GM18520 (cell line): ENCODE measurements around the gene KRTAP10-3.
"Not testable (repeated sequence)": the region's sequence is repeated elsewhere in the genome, so short reads cannot be mapped to it uniquely, and the experiment has no call there.

Experiments
- ATAC-seq: cut with Tn5 transposase; IDR thresholded peaks from one replicate; pipeline ENCODE4 v1.9.1; 2021; ENCODE audit not compliant: unreplicated experiment

Gene KRTAP10-3

DNA sequence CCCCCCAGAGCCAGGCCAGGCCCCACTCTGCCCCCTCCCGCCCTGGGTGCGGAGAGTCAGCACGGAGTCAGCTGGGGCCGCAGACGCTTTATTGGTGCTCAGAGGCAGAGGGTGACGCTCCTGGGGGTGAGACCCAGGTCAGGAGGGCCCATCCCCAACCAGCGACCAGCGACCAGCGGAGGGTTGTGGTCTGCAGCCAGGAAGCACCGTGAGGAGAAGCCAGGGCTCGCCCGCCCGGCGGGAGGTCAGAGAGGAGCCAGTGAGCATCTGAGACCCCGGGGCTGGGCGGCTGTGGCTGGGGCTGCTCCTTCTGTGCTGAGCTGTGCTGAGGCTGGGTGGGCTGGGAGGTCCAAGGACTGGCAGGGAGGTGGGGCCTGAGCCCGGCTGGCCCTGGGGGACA, 8.3 kb downstream of the KRTAP10-3 start:
- ATAC-seq = not testable (repeated sequence)

DNA sequence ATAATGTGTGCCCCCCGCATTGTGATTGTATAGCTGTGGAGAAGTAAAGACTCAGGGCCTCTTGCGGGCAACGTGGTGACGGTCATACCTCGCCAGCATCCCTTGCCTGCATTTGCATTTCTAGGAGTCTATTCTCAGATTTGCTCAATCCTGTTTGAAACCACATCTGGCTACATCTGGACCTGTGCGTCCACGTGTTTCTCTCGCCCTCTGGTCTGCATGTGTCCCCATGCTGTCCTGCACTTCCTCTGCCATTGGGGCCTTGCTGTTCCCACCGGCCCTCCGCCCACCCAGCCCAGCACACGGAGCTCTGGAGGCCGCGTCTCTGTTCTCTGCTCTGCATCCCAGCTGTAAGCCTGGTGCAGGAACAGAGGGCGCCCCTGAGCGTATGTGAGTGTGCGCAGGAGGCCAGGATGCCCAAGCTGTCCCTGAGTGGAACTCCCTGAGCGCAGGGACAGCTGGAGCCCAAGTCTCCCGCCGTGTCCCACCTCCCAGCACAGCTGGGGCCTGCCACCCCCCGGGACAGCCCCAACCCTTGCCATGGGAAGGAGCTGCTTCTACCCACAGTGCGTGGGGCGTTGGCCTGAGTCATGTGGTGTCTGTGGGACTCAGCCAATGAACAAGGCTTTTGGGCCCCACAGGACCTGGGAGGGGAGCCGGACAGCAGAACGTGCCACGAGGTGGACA, 8.9 kb downstream of the KRTAP10-3 start:
- no peak for ATAC-seq

DNA sequence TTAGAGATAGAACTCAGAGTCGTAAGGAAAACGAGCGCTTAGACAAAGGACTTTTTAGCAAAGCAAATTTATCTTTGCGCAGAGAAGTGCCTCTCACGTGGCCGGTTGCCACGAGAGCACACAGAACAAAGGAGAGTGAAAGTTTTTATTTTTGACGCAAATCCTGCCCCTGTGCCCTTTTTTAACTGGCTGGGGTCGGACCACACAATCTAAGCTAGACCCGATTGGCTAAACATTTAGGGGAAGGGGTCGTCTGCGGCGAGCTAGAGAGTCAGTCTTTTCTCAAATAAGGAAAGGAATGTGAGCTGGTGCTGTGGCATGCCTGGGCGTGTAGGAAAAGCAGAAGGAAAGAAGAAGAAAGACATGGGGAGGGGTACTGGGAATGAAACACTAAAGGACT, 9.7 kb downstream of the KRTAP10-3 start:
- ATAC-seq = no peak

GRCh38 chr21:44548381-44548780, 10.2 kb downstream of the KRTAP10-3 start:
- no peak for ATAC-seq

DNA sequence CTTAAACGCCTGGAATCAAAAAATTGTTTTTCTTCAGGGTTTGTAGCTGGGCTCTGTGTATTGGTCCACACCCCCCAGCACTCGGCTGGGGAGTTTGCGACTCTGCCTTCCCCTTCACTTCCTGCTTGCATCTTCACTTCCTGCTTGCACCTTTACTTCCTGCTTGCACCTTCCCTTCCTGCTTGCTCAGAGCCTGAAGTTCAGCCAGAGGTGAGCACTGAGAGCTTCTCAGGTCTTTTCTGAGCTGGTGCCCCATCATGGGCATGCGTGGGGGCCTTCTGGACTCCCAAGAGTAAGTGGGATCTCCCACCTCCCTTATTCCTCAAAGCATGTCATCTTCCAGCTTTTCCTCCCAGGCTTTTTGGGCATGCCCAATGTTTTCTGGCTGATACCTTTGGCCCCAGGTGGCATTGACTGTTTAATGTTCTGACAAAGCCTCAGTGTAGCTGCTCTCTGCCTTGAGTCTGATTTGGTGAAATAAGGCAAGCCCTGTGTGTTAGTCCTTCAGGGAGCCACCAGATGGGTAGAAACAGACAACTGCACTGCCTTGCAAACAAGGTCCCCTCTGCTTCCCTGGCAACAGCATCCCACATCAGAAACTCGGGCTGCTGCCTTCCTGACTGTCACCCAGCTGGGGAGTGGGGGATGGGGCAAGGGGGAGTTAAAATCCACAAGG, 10.8 kb downstream of the KRTAP10-3 start:
- no peak for ATAC-seq

DNA sequence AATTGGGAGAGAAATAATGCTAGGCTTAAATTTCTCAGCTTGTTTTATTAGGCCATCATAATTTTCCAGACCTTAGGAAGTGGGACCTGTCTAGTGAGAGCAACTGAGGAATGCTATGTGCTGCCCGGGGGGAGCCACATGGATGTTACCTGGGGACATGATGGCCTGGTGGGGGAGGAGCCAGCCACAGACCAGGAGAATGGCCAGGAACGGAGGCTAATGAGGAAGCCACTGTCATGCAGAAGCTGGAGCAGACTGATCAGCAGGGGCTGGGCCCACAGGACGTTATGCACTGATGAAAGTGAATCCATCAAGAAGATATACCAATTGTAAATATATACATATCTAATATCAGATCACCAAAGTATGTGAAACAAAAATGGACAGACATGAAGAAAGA, 14.0 kb downstream of the KRTAP10-3 start:
- ATAC-seq = no peak

DNA sequence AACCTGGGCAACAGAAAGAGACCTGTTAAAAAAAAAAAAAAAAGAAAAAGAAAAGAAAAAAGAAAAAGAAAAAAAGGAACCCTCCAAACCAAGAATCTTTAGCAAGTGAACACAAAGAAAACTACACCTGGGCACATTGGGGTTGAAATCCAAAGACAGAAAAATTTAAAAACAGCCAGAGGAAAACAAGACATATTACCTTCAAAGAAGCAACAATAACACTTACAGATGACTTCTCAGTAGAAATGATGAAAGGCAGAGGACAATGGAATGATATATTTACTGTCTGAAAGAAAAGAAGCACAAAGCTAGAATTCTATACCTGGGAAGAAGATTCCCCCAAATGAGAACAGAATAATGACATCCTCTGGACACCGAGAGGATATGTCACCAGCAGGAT, 15.9 kb downstream of the KRTAP10-3 start:
- ATAC-seq = no peak

GRCh38 chr21:44540741-44541288, 17.8 kb downstream of the KRTAP10-3 start:
- no peak for ATAC-seq

- no peak for ATAC-seq
Measured at GRCh38 chr21:44539991-44540666, 18.5 kb downstream of the KRTAP10-3 start, which contains the start of gene KRTAP10-1. KRTAP10-1 (minus strand) TSS chr21:44540195; CDS start chr21:44540150, 45 bp downstream.

DNA sequence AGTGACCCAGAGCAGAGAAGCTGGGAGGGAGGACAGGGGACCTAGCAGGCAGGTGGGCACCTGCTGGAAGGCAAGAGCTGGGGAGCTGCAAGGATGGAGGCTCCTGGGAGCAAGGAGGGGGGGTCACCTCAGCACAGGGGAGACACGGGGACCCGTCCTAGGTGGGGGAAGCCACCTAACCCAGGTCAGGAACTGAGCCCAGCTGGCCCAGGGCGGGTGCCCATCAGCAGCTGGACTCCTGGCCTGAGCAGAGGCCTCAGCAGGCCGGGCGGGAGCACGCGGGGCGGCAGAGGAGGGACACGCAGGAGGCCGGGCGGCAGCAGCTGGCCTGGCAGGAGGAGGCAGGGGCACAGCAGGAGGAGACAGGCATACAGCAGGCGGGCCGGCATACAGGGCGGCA, 19.5 kb downstream of the KRTAP10-3 start:
- no peak for ATAC-seq

- ATAC-seq = no peak
Measured at GRCh38 chr21:44537930-44538911, 20.4 kb downstream of the KRTAP10-3 start.

- no peak for ATAC-seq
Measured at GRCh38 chr21:44535963-44536362, 22.6 kb downstream of the KRTAP10-3 start.

DNA sequence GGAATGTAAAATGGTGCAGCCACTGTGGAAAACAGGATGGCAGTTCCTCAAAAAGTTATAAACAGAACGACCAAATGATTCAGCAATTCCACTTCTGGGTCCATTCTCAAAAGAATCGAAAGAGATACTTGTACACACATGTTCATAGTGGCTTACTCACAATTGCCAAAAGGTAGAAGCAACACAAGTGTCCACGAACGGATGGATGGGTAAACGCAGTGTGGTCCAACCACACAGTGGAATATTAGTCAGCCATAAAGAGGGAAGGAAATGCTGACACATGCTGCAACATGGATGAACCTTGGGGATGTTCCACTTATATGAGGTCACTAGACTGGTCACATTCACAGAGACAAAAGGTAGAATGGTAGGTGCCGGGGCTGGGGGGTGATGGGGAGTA, 23.9 kb downstream of the KRTAP10-3 start:
- ATAC-seq = no peak

DNA sequence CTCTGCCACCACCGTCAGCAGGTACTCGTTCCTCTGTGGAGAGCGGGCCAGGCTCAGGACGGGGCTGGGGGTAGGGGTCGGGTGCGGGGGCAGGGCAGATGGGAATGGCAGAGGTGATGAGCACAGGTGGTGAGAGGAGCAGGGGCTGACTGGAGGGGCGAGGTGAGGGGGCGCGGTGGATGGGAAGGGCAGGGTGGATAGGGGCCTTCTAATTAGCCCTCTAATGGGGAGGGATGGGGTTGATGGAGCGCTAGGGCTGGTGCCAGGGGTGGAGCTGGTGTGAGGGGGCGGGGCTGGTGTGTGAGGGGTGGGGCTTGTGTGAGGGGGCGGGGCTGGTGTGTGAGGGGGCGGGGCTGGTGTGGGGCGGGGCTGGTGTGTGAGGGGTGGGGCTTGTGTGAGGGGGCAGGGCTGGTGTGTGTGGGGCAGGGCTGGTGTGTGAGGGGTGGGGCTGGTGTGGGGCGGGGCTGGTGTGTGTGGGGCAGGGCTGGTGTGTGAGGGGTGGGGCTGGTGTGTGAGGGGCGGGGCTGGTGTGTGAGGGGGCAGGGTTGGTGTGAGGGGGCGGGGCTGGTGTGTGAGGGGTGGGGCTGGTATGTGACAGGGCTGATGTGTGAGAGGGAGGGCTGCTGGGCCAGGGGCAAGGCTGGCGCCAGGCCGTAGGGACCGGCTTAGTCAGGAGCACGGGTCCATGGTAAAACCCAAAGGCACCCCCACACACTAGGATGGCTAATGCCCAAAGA, 24.5 kb downstream of the KRTAP10-3 start:
- ATAC-seq = no peak

DNA sequence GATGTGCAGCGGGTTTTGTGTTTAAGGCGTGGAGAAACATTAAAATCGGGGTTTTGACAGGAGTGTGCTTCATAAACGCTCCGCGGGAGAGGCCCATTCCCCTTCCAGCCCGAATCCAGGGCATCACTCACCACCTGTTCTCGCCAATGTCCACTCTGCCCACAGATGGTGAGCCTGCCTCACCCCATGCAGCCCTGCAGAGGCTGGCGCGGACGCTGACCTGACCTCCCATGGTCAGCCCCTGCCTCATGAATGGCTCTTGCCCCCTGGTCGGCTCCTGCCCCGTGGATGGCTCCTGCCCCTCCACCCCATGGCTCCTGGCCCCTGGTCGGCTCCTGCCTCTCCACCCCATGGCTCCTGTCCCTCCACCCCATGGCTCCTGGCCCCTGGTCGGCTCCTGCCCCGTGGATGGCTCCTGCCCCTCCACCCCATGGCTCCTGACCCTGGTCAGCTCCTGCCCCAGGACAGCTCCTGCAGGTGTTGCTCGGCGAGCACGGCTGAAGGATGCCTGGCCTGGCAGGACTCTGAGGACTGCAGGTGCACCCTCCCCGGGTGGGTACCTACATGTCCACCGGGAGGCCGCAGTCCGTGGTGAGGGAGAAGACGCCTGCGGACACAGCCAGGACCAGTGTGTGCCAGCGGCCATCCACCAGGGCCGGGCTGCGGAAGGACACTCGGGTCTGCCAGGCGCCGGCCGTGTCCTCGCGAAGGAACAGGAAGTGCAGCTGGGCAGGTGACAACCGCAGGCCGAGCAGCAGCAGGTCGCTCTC, 25.3 kb downstream of the KRTAP10-3 start:
- no peak for ATAC-seq

DNA sequence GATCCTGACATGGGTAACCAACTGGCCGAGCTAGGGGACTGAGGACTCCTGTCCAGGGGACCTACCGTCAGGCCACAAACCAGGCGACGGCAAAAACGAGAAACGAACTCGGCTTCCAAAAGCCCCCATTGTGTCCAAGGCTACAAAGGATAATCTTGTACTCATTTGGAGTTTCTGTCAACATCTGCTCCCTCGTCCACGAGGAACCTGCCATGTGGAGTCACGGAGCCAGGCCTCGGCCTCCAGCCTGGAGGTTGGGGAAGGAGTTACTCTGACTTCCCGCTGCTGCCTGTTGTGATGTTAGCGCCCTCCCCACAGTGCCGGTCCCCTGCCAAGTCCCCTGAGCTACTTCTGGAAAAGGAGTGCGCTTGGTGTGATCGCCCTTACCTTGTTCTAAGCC, 25.9 kb downstream of the KRTAP10-3 start:
- ATAC-seq = no peak

DNA sequence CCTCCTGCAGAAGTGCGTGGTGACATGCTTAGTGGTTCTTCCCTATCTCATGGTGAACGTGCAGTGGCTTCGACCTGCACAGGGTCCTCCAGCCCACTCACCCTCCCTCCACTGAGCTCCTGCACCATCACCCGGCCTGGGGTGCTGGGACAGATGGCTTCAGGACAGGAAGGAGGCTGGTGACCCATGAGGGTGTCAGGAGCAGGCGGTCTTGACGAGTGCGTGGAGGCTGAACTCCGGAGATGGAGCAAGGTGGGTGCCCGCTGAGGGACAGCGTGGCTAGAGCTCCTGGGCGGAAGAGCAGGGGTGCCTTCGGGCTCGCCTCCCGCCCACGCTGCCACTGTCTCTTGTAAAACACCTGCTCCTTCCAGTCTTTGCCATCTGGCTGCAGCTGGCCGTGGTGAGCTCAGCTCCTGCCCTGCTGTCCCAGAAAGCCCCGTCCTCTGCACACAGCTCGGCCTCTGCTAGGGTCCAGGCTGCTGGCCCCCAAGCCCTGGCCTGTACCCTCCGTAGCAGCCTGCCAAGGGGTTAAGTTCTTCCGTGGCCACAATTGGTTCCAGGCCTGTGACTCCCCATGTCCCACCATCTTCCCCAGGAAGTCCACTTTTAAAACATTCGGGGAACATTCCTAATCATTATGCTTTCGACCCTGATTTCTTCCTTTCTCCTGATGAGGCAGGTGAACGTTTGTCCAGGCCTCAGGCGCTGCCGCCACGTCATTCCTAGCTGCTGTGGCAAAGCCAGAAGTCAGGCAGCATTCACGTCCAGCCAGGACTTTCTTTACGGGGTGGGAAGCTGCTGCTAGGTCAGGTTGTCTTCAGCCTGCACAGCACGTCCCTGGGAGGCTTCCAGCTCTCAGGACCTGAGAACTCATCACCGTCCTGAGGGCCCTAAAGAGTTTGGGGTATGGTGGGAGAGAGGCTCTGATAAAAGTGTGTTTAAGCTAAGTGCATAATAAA, 26.7 kb downstream of the KRTAP10-3 start:
- ATAC-seq = no peak
